Neural cell (in vitro differentiated cells): Measurements from ENCODE around the gene ZNF582.

Experiments used
- CTCF ChIP-seq: fragments of 450-650 bp; IDR thresholded peaks from 2 replicates; pipeline ENCODE4 v1.5.1; 2014; ENCODE audit warnings: antibody characterized with exemption, mild to moderate bottlenecking, moderate library complexity; ENCODE audit not compliant: poor library complexity, severe bottlenecking
- EP300 ChIP-seq: fragments of 450-650 bp; conservative IDR thresholded peaks from 2 replicates; pipeline ENCODE4 v1.6.1; 2014; ENCODE audit warnings: antibody characterized with exemption, mild to moderate bottlenecking, moderate library complexity; ENCODE audit not compliant: poor library complexity, severe bottlenecking
- EZH2 ChIP-seq: fragments of 200-600, 300-800 bp; shearing (Covaris generic), sonication (generic); IDR thresholded peaks from 2 replicates; pipeline ENCODE4 v1.6.1; 2014; ENCODE audit warnings: antibody characterized with exemption, low read length, borderline replicate concordance, mild to moderate bottlenecking; ENCODE audit not compliant: insufficient read depth, poor library complexity, severe bottlenecking
- MXI1 ChIP-seq: fragments of 450-650 bp; conservative IDR thresholded peaks from 2 replicates; pipeline ENCODE4 v1.6.1; 2014; ENCODE audit warnings: antibody characterized with exemption, mild to moderate bottlenecking; ENCODE audit not compliant: poor library complexity, severe bottlenecking
- POLR2AphosphoS5 ChIP-seq: IDR thresholded peaks from 2 replicates; pipeline ENCODE4 v1.6.1; 2012
- RAD21 ChIP-seq: fragments of 450-650 bp; conservative IDR thresholded peaks from 2 replicates; pipeline ENCODE4 v1.6.1; 2014; ENCODE audit warnings: antibody characterized with exemption, mild to moderate bottlenecking, moderate library complexity
- REST ChIP-seq: IDR thresholded peaks from 2 replicates; pipeline ENCODE4 v1.6.1; 2012; ENCODE audit warnings: borderline replicate concordance
- SMC3 ChIP-seq: fragments of 450-650 bp; conservative IDR thresholded peaks from 2 replicates; pipeline ENCODE4 v1.6.1; 2014; ENCODE audit warnings: antibody characterized with exemption, mild to moderate bottlenecking, moderate library complexity; ENCODE audit not compliant: poor library complexity
- TAF1 ChIP-seq: IDR thresholded peaks from 2 replicates; pipeline ENCODE4 v1.6.1; 2012; ENCODE audit warnings: low read depth

GRCh38 chr19:56360841-56361240, 32.5 kb downstream of the ZNF582 start:
- TF ChIP-seq POLR2AphosphoS5 (no peak), CTCF (no peak), TAF1 (no peak), SMC3 (no peak), EZH2 (no peak), RAD21 (no peak), EP300 (no peak), REST (no peak), MXI1 (no peak)
